Measurements from ENCODE around the gene STRBP. TPM values are rescaled to one million over a fixed set of nuclear protein-coding genes. Genes with fewer than 3 reads are reported as not detected.
"Not testable (repeated sequence)": the region's sequence is repeated elsewhere in the genome, so short reads cannot be mapped to it uniquely, and the experiment has no call there.

Gene STRBP
- total RNA-seq, 1 donor from 2014 or later = 31.2 TPM

DNA sequence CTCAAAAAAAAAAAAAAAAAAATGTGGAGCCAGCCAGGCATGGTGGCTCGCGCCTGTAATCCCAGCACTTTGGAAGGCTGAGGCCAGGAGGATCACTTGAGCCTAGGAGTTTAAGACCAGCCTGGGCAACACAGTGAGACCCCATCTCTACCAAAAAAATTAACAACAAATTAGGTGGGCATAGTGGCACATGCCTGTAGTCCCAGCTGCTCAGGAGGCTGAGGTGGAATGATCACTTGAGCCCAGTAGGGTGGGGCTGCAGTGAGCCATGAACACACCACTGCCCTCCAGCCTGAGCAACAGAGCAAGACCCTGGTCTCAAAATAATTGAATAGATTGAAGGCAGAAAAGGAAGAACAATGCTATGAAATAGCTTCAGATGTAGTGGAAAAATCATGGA is 82.4 kb downstream of the STRBP start:
- not testable (repeated sequence) for ATAC-seq

GRCh38 chr9:123176949-123177348 is 91.4 kb downstream of the STRBP start:
- no peak for ATAC-seq

- ATAC-seq = no peak
These were observed 92.3 kb downstream of the STRBP start for GRCh38 chr9:123175854-123176629.

DNA sequence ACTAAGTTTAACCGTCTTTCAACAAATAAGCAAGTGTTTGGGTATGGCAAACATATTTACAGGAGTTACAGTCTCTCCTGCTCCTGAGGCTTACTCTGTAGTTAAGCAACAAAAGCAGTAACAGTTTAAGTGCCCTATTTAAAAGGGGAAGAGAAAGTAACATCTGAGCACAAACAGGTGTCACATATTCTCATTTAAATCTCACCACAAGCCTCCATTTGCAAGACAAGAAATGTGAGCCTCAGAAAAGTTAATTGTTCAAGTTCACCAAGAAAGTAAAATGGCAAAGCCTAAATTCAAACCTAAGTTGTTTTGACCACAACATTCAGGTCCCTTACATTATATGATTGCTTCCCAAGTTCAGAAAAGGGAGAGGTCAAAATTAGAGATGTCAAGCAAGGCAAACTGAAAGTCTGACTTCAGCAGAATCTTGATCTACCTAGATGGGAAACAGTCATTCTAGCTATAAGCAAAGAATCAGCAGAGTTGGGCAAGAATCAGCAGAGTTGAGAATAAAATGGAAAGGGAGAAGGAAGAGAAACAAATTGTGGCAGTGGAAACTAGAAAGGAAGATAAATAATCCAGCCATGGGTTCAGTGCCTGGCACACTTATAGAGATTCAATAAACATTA is 93.4 kb downstream of the STRBP start:
- peak; percentile 25 for ATAC-seq

DNA sequence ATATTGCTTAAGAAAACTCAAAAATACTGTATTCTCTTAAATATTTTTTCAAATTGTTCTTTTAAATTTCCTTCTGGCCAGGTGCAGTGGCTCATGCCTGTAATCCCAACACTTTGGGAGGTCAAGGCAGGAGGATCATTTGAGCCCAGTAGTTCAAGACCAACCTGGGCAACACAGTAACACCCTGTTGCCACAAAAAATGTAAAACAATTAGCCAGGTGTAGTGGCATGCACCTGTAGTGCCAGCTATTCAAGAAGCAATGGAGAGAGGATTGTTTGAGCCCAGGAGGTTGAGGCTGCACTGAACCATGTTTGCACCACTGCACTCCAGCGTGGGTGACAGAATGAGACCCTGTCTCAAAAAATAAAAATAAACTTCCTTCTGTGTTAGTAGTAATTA is 94.3 kb downstream of the STRBP start:
- ATAC-seq = no peak

DNA sequence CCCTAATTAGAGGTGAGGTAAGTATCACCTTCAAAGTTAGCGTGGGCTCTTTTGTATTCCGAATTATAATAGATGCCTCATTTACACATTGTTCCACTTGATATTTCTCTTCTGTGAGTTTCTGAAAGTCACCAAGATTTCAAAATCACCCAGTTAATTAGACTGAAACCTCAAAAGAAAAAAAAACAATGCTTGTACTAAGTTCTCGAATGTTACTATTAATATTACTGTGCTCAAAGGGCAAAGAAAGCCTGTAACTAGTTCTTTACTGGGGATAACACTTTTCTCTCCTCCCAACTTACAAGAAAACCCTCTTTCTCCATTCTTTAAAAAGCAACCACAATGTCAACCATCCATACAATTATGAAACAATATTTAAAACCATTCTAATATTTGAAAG is 98.5 kb downstream of the STRBP start:
- ATAC-seq = no peak

DNA sequence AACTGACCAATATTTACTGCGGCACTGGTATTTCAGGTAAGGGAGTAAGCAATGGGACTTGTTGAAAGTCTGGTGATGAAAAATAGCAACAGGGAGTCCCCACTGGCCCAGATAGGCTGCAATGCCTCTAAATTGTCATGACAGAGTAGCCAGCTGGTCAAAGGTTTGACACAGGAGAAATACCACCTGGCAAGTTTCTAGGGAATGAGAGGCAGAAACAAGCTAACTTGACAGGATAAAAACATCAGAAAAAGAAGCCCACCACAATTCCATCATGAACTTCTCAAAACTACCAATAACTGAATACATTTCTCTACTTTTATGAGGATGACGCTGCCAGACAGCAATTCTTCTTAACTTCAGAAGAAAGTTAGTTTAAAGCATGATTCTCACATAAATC is 99.8 kb downstream of the STRBP start:
- ATAC-seq = no peak

DNA sequence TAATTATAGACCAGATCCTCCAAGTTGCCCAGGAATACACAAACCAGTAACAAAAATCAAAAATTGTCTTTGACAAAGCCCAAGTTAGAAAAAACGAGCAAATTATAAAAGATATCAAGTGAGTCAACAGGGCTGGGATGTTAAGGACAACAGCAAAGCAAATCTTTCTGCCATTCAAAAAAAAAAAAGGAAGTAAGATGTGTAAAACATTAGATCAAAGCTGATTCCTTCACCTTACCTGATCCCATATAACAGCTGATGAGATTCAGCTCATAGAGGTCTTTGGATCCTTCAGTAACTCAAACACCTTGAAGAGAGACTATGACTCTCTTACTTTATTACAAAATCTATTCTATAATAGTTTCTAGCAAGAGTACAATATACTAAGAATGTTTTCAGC is 100.9 kb downstream of the STRBP start:
- ATAC-seq = no peak

GRCh38 chr9:123165813-123166212 is 102.6 kb downstream of the STRBP start:
- no peak for ATAC-seq

DNA sequence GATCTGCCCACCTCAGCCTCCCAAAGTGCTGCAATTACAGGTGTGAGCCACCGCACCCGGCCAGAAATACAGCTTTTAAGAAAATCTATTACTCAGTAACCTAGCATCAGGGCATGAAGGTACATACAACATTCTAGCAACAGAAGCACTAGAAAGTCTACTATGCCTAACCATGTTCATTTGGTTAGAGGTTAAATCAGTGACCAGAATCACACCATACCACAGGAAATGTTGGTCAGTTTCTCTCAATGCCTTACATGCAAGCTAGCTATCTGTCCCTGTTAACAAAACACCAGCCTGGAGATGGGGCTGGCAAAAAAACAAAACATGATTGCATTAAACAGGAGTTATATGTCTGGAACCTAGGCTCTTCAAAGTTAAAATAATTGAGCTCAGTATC is 104.1 kb downstream of the STRBP start:
- no peak for ATAC-seq

DNA sequence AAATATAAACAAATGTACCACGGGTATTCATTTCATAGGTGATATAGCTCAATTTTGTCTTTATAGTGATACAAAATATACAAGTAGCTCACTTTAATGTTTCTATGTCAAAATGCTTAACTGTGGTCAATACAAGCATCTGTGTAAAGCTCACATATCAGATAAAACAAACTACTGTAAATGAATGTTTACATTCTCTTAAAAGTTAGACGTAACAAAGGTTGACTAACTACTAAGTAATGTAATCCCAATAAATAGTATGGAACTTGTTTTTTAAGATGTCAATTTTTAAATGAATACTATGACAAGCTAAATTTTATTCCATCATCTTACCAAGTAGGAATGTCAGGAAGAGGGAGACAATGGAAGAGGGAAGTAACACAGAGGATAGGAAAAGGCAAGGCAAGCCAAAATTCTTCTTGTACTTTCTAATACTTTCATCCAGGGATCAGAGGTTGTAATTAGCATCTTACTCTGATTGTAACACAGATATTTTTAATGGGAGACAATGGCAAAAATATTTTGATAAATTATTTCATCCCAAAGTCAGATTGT is 105.5 kb downstream of the STRBP start:
- no peak for ATAC-seq

GRCh38 chr9:123162360-123162759 is 106.0 kb downstream of the STRBP start:
- ATAC-seq = no peak

DNA sequence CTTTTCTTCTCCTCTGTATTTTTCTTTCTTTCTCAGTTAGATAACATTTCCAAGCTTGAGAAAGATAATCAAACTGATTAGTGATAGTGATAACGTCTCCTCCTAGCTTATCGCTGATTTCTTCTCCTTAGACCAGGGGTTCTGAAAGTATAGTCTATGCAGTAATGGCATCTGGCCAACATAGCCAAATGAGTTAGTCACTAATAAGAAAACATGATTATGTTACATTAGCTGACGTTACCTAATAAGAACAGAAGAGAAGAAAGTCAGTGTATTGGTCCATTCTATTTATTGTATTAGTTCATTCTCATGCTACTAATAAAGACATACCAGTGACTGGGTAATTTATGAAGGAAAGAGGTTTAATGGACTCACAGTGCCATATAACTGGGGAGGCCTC is 111.2 kb downstream of the STRBP start:
- ATAC-seq = no peak

GRCh38 chr9:123150708-123151503 is 117.5 kb downstream of the STRBP start:
- peak; percentile 39 for ATAC-seq

DNA sequence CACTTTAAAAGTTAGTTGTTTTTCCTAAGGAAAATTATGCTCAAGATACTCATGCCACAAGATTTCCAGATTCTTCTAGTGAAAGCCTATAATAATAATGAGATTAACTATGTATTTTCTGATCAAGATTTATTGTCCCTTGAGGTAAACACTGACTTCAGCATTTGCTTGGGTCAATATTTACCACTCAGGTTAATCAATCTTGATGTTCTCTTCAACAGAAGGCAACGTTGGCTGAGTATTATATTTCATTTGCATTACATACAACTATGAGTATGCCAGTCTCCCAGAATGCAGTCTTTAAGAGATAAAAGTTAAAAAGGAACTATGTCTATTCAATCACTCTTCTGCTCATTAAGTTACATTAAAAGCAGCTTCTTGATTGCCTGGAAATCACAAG is 119.3 kb downstream of the STRBP start:
- no peak for ATAC-seq

- ATAC-seq = no peak
These were observed 130.2 kb downstream of the STRBP start for GRCh38 chr9:123138163-123138562.

- ATAC-seq = no peak
These were observed 133.0 kb downstream of the STRBP start for GRCh38 chr9:123135430-123135829.

DNA sequence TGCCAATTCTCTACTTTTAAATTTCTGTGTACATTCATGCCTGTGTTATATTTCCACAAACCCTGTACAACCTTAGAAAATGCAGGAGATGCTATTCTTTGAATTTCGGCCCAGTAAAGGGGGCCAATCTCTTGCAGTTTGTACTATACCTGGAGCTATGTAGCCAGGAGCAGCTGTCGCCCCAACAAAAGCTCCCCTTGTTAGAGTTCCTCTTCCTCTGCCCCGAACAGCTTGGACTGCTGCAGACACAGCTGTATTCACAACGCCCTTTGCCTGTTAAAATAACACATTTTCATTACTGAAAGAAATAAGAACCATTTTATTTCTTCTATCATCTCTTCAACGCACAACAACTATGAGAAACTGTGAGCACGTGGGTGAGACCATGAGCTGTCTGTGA is 135.7 kb downstream of the STRBP start:
- ATAC-seq = no peak

- ATAC-seq = no peak
These were observed 136.4 kb downstream of the STRBP start for GRCh38 chr9:123131993-123132392.

DNA sequence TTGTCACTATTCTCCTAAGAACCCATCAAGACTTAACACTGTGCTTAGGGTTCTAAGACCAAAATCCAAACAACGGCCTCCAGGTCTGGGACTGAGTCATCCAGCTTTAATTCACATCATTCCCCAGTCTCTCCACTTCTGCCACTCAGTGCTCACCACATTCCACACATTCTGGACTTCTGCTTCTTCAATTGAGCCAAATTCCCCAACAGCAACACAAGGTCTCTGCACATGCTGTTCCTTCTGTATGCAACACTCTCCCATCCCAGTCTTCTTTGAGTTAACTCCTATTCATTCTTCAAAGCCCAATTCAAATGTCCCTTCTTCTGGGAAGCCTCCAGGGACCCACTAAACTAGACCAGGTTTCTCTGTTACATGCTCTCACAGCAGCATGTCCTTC is 137.1 kb downstream of the STRBP start:
- no peak for ATAC-seq

GRCh38 chr9:123129423-123129822 is 139.0 kb downstream of the STRBP start:
- no peak for ATAC-seq

DNA sequence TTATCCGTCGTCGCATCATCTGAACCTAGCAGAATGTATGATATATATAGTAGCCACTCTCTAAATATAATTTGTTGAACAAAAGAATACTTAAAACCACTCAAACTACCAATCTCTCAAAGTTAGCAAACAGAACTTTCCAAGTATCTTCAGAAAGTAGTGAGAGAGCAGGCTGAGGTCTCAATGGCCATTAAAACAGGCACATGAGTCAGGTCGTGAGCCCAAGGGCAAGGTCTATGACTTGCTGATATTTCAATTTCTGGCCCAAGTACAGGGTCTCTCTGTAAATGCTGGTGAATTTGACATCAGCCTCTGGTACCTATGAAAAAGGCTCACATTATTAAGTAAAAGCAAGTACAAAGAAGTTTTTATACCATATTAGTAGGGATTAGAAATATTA is 139.8 kb downstream of the STRBP start:
- ATAC-seq = no peak

- ATAC-seq = no peak
These were observed 140.8 kb downstream of the STRBP start for GRCh38 chr9:123127512-123128075.
